Astrocyte (in vitro differentiated cells and primary cell): ENCODE results near the gene TUBG2. TPM values are rescaled to one million over a fixed set of nuclear protein-coding genes. Genes with fewer than 3 reads are reported as not detected.

ENCODE experiments used
- DNase-seq: peaks from one replicate; pipeline ENCODE4 v3.0.0-alpha.2; 2010; ENCODE audit warnings: low read depth
- FAIRE-seq: peaks from 2 replicates; lab custom pipeline; 2011; peaks lifted over from hg19 to GRCh38; lab: Jason Lieb, UNC
- H2AFZ ChIP-seq: 2 replicates; pipeline ENCODE4 v1.6.0; 2012; ENCODE audit warnings: low read depth, low read length, inconsistent platforms
- H3K27ac ChIP-seq: 2 replicates; pipeline ENCODE4 v1.5.1; 2011; ENCODE audit warnings: low read depth, low read length, inconsistent platforms
- H3K27me3 ChIP-seq: 2 replicates; pipeline ENCODE4 v1.6.0; 2011; ENCODE audit warnings: low read length, inconsistent platforms; ENCODE audit not compliant: insufficient read depth
- H3K36me3 ChIP-seq: 2 replicates; pipeline ENCODE4 v1.5.1; 2011; ENCODE audit warnings: low read length, inconsistent platforms; ENCODE audit not compliant: insufficient read depth
- H3K4me1 ChIP-seq: 2 replicates; pipeline ENCODE4 v1.5.1; 2011; ENCODE audit warnings: low read length, inconsistent platforms; ENCODE audit not compliant: insufficient read depth
- H3K4me2 ChIP-seq: 2 replicates; pipeline ENCODE4 v1.6.0; 2012; ENCODE audit warnings: low read length, inconsistent platforms
- H3K4me3 ChIP-seq: 2 replicates; pipeline ENCODE4 v1.5.1; 2011; ENCODE audit warnings: low read depth, mild to moderate bottlenecking, low read length, inconsistent platforms; ENCODE audit not compliant: insufficient read depth
- H3K79me2 ChIP-seq: 2 replicates; pipeline ENCODE4 v1.6.0; 2012; ENCODE audit warnings: mild to moderate bottlenecking, low read length, inconsistent platforms; ENCODE audit not compliant: insufficient read depth
- H3K9ac ChIP-seq: 2 replicates; pipeline ENCODE4 v1.6.0; 2012; ENCODE audit warnings: mild to moderate bottlenecking, low read length, inconsistent platforms
- H3K9me3 ChIP-seq: 2 replicates; pipeline ENCODE4 v1.5.1; 2012; ENCODE audit warnings: low read depth, mild to moderate bottlenecking, low read length, inconsistent platforms; ENCODE audit not compliant: insufficient read depth
- H4K20me1 ChIP-seq: 2 replicates; pipeline ENCODE4 v1.6.0; 2012; ENCODE audit warnings: low read length, inconsistent platforms; ENCODE audit not compliant: insufficient read depth
- H3K27ac Mint-ChIP-seq: one replicate; pipeline ENCODE4 v1.8.0; 2021; ENCODE audit warnings: mild to moderate bottlenecking, mixed read lengths; ENCODE audit not compliant: unreplicated experiment
- H3K27me3 Mint-ChIP-seq: one replicate; pipeline ENCODE4 v1.8.0; 2021; ENCODE audit warnings: low read depth, mixed read lengths; ENCODE audit not compliant: unreplicated experiment
- H3K36me3 Mint-ChIP-seq: one replicate; pipeline ENCODE4 v1.8.0; 2021; ENCODE audit warnings: low read depth, mixed read lengths; ENCODE audit not compliant: unreplicated experiment
- H3K4me1 Mint-ChIP-seq: one replicate; pipeline ENCODE4 v1.8.0; 2021; ENCODE audit warnings: low read depth, mixed read lengths; ENCODE audit not compliant: unreplicated experiment
- H3K4me3 Mint-ChIP-seq: one replicate; pipeline ENCODE4 v1.8.0; 2021; ENCODE audit warnings: mild to moderate bottlenecking, moderate library complexity, mixed read lengths; ENCODE audit not compliant: unreplicated experiment
- H3K9me3 Mint-ChIP-seq: one replicate; pipeline ENCODE4 v1.8.0; 2021; ENCODE audit warnings: mild to moderate bottlenecking, mixed read lengths; ENCODE audit not compliant: unreplicated experiment
- CTCF ChIP-seq: IDR thresholded peaks from 2 replicates; pipeline ENCODE4 v1.5.1; 2011; ENCODE audit warnings: low read depth, mild to moderate bottlenecking, inconsistent platforms, low read length, moderate library complexity; ENCODE audit not compliant: insufficient read depth
- EZH2 ChIP-seq: IDR thresholded peaks from 2 replicates; pipeline ENCODE4 v1.6.1; 2012; ENCODE audit warnings: mild to moderate bottlenecking, low read length, inconsistent platforms; ENCODE audit not compliant: insufficient read depth
- total RNA-seq: library from RNA; stranded (reverse); gene quantifications from 2 replicates; pipeline ENCODE4 v1.2.1, GENCODE V29; 2021

The TUBG2 gene
- total RNA-seq, 1 donor from 2014 or later, result 14.4 TPM

GRCh38 chr17:42640121-42640520 lies 19.0 kb upstream of the TUBG2 start:
- Histone ChIP-seq H3K9ac (no peak overlapping the region), H3K9me3 (no peaks in the 10 kb centered on the region), H3K27ac (no peak overlapping the region), H3K36me3 (no peaks in the 10 kb centered on the region), H3K27me3 (peaks cover 4% of the 10 kb centered on the region), H3K79me2 (no peaks in the 10 kb centered on the region), H4K20me1 (no peaks in the 10 kb centered on the region), H3K4me1 (no peaks in the 10 kb centered on the region), H2AFZ (no peak overlapping the region), H3K4me3 (no peak overlapping the region), H3K4me2 (no peak overlapping the region)
- no peak overlapping the region for H3K4me3 Mint-ChIP-seq
- TF ChIP-seq CTCF, result no peak
- no peak for TF ChIP-seq EZH2
- FAIRE-seq (no peak), DNase-seq (no peak)
- H3K36me3 Mint-ChIP-seq, result no peaks in the 10 kb centered on the region
- H3K27me3 Mint-ChIP-seq, result peaks cover 34% of the 10 kb centered on the region
- H3K4me1 Mint-ChIP-seq, result no peaks in the 10 kb centered on the region
- H3K9me3 Mint-ChIP-seq, result no peaks in the 10 kb centered on the region
- H3K27ac Mint-ChIP-seq, result no peak overlapping the region

GRCh38 chr17:42642336-42642735 lies 16.7 kb upstream of the TUBG2 start:
- no peak overlapping the region for H3K4me3 Mint-ChIP-seq
- no peak for TF ChIP-seq EZH2
- TF ChIP-seq CTCF, result no peak
- no peak overlapping the region for H3K27ac Mint-ChIP-seq
- Histone ChIP-seq H3K36me3 (no peaks in the 10 kb centered on the region), H3K4me1 (no peaks in the 10 kb centered on the region), H3K4me2 (no peak overlapping the region), H3K79me2 (no peaks in the 10 kb centered on the region), H4K20me1 (no peaks in the 10 kb centered on the region), H3K4me3 (no peak overlapping the region), H3K9me3 (no peaks in the 10 kb centered on the region), H3K9ac (no peak overlapping the region), H3K27ac (no peak overlapping the region), H3K27me3 (peaks cover 8% of the 10 kb centered on the region), H2AFZ (no peak overlapping the region)
- H3K4me1 Mint-ChIP-seq, result no peaks in the 10 kb centered on the region
- peaks cover 49% of the 10 kb centered on the region for H3K27me3 Mint-ChIP-seq
- no peaks in the 10 kb centered on the region for H3K36me3 Mint-ChIP-seq
- DNase-seq (no peak), FAIRE-seq (no peak)
- H3K9me3 Mint-ChIP-seq, result no peaks in the 10 kb centered on the region

- no peaks in the 10 kb centered on the region for H3K9me3 ChIP-seq
- H3K4me2 ChIP-seq, result no peak overlapping the region
- no peaks in the 10 kb centered on the region for H3K4me1 Mint-ChIP-seq
- H3K79me2 ChIP-seq, result no peaks in the 10 kb centered on the region
- H3K9me3 Mint-ChIP-seq, result no peaks in the 10 kb centered on the region
- H2AFZ ChIP-seq, result no peak overlapping the region
- no peaks in the 10 kb centered on the region for H4K20me1 ChIP-seq
- H3K27me3 Mint-ChIP-seq, result peaks cover 36% of the 10 kb centered on the region
- no peak overlapping the region for H3K9ac ChIP-seq
- no peaks in the 10 kb centered on the region for H3K4me1 ChIP-seq
- FAIRE-seq (no peak), DNase-seq (no peak)
- H3K36me3 Mint-ChIP-seq, result no peaks in the 10 kb centered on the region
- no peak overlapping the region for H3K4me3 ChIP-seq
- no peak overlapping the region for H3K4me3 Mint-ChIP-seq
- no peak overlapping the region for H3K27ac ChIP-seq
- TF ChIP-seq CTCF (no peak), EZH2 (no peak)
- H3K27ac Mint-ChIP-seq, result no peak overlapping the region
- no peaks in the 10 kb centered on the region for H3K36me3 ChIP-seq
- peaks cover 8% of the 10 kb centered on the region for H3K27me3 ChIP-seq
Measured at GRCh38 chr17:42647778-42648177, 11.3 kb upstream of the TUBG2 start.
